GM18508 (cell line): ENCODE measurements around the gene FECH.

ENCODE experiments used
- ATAC-seq: cut with Tn5 transposase; IDR thresholded peaks from one replicate; pipeline ENCODE4 v1.9.1; 2021; ENCODE audit warnings: moderate number of reproducible peaks; ENCODE audit not compliant: insufficient read depth, unreplicated experiment

Gene FECH

DNA sequence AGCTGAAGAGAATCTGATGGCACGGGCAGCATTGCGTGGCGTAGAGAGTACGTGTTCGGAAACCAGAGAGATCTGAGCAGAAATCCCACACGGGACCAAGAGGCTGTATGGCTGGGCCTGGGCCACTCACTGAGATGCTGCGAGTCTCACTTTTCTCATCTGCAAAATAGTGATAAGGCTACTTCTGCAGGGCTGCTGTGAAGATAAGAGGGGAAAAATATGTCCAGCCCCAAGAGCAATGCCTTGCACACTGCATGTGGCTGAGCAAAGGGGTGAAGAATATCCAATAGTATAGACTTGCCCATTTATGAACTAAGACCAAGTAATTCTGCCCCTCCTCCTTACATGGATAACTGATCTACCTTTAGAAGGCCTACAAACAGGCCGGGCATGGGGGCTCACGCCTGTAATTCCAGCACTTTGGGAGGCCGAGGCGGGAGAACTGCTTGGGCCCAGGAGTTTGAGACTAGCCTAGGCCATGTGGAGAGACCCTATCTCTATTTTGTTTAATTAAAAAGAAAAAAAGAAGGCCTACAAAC is 3.1 kb downstream of the FECH start:
- no peak for ATAC-seq

DNA sequence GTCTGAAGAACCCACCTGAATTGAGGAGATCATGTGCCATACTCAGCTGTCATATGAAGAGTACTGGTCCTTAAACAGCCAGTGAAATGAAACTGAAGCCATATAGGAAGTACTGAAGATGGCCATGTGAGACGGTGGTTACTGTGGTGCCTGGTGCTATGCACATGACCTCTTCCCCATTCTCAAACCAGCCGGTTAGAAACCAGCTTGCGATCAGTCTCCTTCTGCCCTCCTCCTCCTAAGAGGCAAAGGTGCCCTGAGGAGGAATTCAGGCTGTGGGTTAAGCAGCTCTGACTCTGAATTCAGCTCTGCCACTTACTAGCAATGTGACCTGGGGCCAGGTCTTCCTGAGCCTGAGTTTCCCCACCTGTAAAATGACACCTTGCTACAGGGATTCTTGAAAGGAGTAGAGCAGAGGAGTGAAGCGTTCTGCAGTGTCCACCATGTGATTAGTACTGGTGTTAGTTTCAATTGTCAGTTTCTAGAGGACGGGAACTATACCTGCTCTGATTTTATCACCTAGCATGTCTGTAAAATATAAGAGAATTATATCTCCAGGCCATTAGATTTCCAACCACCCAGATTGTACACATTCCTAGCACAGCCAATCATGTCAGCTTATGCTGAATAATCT is 5.1 kb downstream of the FECH start:
- peak; percentile 84 for ATAC-seq

DNA sequence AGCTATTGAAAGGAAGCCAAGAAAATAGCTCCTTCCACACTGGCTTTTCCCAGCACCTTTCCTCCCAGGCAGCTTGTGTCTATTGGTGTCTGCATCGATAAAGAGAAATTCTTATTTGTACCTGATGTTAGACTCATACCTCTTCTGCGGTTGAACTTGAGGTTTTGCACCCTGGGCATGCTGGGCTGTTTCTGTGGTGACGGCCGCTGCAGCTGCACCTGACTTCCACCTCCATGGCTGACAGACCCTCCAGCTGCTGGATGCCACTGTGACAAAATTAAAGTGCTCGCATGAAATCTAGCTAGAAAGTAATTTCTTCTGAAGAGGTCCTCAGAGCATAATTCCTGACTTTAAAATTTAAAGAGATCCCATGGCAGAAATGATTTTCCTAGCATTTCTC is 6.6 kb downstream of the FECH start:
- no peak for ATAC-seq

DNA sequence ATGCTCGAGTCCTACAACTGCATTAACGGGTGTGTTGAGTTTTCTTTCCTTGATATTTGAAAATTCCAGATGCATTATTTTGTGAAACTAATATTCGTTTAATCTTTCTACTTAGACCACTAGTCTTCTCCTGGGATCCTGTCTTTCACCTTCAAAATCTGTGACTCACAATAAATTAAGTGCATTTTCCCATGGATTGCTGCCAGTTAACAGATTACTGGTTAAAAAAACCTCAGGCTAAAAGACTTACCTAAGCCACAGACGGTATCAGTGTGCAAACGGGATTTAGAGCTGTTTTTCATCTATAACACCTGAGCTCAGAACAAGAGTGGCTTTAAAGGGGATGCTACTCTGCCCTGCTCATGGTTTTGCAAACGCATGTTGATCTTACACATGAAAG is 10.2 kb downstream of the FECH start:
- no peak for ATAC-seq

DNA sequence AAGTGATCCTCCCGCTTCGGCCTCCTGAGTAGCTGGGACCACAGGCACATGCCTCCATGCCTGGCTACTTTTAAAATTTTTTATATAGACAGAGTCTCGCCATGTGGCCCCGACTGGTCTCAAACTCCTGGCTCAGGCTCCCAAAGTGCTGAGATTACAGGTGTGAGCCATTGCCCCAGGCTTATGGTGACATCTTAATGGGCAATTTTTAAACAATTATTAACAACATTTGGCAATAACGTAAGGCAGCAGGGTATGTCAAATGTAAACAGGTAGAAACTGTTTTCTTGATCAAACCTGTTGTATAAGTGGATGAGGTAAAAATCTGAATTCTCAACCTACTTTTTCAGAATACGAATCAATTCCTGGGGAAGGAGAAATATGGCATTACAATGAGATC is 11.0 kb downstream of the FECH start:
- ATAC-seq = no peak

DNA sequence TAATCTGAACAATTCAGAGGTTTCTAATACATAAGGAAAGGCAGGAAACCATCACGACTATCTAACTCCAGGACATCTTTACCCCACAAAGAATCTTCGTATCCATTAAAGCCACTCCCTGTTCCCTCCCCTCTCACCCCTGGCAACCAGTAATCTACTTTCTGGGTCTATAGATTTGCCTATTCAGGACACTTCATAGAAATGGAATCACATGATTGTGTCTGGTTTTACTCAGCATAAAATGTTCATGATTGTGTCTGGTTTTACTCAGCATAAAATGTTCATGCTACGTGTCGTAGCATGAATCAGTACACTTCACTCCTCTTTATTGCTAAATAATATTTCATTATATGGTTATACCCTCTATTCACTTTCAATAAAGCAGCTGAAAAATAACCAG is 11.6 kb downstream of the FECH start:
- ATAC-seq = no peak

DNA sequence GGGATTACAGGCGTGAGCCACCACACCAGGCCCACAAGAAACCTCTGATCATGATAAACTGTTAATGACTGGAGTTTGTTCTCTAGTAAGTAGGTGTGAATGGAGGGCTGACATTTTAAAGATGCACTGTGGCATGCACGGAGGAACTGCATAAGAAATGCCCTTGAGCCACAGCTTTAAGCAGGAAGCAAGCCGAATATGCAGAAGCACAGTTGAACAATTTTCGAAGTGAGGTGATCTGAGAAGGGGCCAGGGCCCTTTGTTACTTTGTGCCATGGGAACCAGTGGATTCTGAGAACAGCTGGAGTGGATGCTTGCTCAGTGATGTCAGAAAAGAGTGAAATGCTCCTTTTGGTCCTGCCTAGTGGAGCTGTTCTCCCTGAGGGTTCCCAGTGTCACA is 16.3 kb downstream of the FECH start:
- no peak for ATAC-seq

DNA sequence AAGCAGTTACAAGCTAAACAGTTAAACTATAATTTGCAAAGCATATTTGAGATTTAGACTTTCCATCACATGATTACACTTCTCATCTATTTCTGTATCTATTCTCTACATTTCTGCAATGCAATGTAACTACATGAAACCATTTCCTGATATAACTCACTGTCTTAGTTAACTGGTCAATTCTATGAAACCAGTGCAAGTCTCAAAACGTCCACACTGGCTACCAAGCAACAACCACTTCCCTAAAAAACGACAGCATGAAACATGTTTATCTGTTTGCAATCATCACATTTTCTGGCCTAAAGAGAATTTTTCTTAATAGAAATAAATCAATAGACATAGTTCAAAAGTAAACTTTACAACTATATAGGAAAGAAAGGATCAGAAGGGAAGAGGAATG is 17.4 kb downstream of the FECH start:
- ATAC-seq = no peak

DNA sequence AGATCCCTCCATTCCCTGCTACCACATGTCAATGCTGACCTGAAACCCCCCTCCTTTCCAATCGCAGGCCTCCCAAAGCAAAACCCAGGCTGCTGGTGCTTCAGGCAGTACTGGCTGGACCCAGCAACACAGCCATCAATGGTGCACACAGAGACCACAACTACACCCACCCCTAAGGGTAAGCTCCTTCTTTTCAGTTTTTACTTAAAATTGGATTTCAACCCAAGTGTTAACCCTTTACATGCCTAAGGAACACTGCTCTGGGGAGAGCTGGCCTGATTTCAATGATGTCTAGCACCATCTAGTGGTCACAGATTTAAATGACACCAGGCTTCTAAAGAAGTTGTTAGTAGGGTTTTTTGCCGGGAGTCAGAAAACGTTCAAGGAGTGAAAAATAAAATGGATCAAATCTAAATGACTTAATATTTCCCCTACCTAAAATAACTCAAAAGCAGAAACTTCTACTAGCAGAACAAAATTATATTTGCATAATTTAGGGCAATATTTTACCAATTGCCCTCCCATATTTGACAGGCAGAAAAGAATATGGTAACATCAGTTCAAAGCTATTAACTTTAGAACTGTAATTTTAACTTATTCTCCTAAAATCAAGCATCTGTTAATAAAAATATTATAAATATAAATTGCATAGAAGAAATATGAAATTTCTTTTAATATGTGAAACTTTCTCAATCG is 24.6 kb downstream of the FECH start:
- no peak for ATAC-seq

DNA sequence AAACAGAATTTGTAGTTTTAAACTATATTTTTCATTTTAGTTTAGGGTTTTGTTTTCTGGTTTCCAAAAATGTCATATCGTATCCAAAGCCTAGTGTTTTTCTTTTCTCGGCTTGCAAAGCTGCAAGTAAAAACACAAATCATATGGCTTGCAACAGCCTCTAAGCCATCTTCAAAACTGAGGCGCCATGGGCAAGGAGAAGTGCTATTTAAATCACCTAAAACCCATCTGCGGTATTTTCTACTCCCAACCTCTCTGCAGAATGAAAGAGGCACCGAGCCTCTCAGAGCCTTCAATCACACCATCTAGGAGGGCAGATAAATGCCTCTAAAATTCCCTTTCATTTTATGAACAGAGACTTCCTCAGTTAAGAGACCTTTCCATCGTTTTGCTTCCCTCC is 25.2 kb downstream of the FECH start:
- ATAC-seq = no peak

DNA sequence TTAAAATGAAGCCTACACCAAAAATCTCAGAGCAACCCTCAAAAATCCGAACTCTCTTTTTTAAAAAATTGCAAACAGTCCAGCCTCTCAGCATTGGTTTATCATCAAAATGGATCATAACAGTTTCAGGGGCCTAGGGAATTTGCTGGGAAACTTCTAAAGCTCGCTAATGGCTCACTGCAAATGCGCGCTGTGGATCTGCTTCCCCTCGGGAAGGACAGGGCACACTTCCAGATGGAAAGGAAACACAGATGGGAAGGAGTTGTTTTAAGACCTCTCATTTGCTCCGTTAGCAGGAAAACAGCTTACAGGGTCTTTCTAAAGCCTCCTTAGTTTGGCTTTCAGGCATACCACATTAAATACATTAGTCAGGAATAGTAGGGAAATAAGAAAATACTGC is 27.2 kb downstream of the FECH start:
- no peak for ATAC-seq

DNA sequence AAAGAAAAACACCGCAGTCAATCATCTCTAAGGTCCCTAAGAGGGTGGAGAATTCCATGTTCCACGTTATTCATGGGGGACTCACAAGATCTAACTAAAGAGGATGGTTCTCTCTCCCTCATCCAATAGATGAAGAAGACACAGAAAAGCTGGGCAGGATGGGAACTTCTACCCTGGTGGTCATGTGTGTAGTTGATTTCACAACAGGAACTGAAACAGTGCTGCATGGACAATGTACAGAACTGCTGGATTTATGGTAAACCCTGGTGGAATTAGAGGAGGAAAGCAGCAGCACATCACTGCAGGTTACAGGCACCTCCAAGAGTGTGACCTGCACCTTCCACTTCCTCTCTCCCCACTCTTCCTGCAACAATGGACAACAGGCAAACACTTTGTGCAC is 31.4 kb downstream of the FECH start:
- ATAC-seq = no peak

DNA sequence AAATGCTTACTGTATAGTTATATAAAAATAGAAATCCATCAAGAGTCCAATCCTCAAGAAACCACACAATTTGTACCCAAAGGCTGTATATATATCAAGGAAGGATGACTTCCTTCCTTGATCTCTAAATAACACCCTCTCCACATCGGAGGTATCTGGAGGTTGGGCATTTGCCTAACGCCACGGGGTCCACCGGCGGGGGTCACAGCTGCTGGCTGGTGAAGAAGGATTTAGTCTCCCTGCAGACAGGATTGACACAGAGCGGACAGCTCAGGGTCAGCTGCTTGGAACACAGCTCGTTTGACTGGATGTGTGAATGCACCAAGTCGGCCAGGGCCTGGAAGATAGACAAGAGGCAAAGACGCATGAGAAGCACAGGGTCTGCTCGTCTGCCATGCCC is 36.0 kb downstream of the FECH start:
- ATAC-seq = no peak

DNA sequence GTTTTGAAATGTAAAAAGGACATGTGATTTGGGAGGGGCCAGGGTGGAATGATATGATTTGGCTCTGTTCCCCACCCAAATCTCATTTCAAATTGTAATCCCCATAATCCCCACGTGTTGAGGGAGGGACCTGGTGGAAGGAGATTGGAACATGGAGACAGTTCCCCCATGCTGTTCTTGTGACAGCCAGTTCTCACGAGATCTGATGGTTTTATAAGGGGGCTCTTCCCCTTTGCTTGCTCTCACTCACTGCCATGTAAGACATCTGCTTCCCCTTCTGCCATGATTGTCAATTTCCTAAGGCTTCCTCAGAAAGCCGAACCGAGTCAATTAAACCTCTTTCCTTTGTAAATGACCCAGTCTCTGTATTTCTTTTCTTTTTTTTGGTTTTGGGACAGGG is 39.2 kb downstream of the FECH start:
- no peak for ATAC-seq

DNA sequence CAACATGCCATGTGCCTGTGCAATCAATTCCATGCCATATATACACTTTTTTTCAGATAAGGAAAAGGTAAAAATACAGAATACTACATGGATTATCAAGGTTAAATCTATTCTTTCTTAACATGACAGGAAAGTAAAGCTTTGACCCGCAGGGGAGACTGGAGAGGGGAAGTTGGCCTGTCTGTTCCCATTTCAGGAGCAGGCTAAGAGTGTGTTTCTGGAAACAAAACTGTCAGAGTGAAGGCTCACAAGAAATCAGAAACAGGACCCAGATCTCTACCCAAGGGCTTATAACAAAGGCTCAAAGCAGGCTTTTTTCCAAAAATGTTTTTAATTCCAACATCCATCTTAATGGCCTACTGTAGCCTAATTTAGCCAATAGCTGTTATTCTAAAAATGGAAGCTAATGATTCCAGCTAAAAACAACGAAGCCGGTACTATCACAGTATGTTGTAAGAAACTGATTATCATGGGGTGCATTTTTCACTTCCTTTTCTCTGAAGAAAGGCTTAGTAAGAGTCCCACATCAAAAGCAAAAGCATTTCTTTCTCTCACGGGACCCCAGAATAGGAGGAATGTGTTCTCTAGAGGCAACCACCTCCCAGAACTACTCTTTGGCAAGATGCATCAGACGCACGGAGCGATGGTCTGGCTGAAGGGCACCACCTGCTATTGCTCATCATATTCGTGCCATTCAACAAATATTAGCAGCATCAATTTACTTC is 41.4 kb downstream of the FECH start:
- ATAC-seq = peak; percentile 76

DNA sequence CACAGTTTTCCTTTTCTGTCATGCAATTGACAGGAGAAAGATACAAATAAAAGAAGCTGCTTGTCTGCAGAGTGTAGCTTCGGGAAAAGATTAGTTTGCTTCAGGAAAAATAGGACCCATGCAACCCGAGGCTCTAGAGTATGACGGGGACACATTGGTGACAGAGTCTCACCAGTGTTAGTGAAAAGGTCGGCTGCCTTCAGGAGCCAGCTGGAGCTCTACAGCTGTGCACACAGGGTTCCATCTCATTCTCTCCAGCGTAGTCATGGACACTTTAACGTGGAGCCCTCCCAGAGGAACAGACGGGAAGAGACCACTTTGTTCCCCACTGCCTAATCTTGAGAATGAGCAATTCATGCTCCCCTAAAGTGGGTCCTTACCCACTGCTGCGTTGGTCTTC is 42.9 kb downstream of the FECH start:
- no peak for ATAC-seq

DNA sequence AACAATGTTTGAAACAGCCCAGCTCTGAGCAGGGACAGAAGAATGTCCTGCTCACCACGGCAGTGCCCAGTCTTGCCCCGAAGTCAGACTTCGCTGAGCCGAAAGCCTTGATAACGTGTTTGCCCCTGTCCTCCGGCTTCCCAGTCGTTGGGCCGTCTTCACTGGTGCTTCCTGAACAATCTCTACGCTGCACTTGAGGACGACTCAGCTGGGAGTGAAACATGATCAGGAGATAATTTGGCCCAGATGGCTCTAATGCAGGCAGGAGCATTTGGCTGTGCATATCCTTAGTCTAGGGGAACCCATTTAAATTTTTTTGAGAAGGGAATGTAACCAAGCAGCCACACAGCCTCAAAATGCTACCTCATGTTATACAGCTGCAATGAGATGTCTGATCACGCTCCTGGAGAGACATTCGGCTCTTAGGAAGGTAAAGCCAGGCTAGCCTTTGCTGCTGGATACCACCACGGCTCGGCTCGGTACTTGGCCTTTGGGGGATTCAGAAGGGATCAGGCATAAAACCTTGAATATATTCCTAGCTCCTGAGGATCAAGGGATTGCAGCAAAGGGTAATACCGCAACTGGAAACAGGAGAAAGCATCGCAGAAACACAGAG is 43.6 kb downstream of the FECH start:
- ATAC-seq = no peak

DNA sequence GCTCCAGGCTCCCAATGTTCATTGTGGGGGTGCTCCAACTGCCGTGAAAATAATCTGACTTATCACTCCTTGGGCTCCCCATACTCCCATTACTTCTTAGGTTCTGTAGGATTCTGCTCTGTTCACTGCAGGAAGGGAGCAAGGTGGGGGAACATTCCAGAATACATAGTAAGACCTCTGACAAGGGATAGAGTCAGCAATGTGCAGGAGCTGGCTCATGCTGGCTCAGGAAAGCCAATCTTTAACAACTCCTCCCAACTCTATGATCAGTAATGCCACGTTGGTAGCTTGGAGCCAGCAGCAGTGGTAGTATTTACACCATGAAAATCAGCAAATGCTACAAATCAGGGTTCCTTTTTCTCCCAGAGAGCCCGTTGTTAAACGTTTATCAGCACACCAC is 44.4 kb downstream of the FECH start:
- no peak for ATAC-seq

DNA sequence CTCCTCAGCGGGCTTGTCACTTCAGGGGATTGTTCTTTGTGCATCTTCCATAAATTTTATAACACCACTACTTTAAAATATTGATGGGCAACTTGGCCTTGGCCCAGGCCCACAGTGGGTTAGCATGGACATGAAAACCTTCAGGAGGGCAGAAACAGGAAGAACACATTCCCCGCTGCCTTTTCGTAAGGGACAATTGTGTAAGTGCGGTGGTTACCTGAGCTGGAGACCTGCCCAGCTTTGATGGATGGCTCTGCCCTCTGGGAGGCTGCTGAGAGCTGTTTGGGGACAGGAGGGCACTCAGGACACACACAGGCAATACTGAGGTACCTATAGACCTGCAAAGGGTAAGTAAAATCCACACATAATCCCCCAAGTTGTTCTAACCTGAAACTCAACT is 46.8 kb downstream of the FECH start:
- ATAC-seq = no peak

DNA sequence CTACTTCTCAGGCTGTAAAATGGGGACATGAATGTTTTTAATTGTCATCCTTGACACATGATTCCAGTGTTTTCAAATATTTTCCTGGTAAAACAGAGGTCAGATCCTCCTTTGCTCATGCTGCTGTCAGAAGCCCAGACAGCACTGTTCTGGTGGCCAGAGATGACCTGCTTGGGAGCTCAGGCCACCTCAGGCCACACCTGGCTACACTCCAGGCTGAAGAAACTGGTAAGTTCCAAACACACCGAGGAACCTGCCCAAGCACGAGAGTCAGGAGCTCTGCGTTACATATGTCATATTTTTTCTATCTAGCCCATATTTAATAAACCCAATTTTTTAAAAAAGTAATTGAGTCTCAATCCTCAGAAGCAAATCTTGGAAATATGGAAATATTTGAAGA is 47.9 kb downstream of the FECH start:
- ATAC-seq = no peak

DNA sequence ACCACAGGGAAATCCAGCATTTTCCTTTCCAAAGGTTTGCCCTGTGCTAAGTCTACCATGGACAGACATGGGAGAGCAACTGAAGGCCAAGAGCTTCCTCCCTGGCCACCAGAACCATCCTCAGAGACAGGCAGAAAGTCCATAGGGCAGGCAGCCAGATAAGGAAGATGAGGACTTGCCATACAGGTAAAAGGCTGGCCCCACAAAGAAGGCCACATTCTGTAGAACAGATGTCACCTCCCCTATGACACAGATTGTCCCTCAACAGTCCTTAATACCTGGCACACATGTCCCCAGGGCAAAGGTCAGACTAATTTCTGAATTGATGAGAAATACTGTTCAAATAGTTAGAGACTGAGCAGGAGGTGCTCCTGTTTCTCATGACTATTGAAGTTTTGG is 52.0 kb downstream of the FECH start:
- no peak for ATAC-seq
